ENCODE data around the gene SAMD8. TPM values are rescaled to one million over a fixed set of nuclear protein-coding genes. Genes with fewer than 3 reads are reported as not detected.

The SAMD8 gene
- total and polyA plus RNA-seq, 2 of the 8 experiments (the other 6 are each of a cell fraction or from before 2014, with no cell fraction given), result 11.7 to 20.9 TPM

DNA sequence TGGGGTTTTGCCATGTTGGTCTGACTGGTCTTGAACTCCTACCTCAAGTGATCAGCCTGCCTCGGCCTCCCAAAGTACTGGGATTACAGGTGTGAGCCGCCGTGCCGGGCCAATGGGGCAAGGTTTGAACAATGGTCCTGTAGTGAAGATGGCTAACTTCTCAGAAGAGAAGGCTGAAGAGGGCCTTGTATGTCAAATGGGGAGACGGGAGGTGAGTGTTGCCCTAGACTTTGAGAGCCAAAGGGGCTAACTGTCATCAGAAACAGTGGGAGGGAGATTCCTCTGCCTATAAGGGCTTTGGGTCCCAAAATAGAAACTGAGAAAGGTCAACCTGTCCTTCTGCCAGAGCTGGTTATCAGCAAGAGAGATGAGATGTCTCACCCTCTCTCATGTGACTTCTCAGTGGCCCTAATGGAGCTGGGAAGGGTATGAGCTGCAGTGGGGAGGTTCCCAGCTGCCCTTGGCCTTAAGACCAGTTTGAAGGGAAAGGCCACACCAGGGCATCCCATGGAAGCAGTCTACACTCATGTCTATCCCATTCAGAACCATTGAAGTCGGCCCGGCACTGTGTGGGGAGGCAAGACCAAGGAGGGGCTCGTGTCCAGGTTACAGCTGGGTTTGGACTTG is 1.3 kb upstream of the SAMD8 start (continued):
- no peak for TF ChIP-seq CHD1 (IDR thresholded peaks at IDR 0.05; ENCODE audit: low read depth, low read length)
- TF ChIP-seq BRCA1 (IDR thresholded peaks at IDR 0.05; ENCODE audit: low read depth, low read length), result no peak
- no peak for TF ChIP-seq POLR2A (IDR thresholded peaks at IDR 0.05; ENCODE audit: control extremely low read depth in 1 of 2, low read depth in 2 of 2, low read length in 2 of 2)
- TF ChIP-seq HDAC2 (IDR thresholded peaks at IDR 0.05; ENCODE audit: borderline replicate concordance in 1 of 2, low read depth in 2 of 2, low read length in 2 of 2), result no peak
- no peak for TF ChIP-seq CTBP2 (IDR thresholded peaks at IDR 0.05; ENCODE audit: borderline replicate concordance, insufficient read depth, insufficient read length, low read length)

All from H1 (cell line).